ENCODE measurements around the gene CDC23. TPM values are rescaled to one million over a fixed set of nuclear protein-coding genes. Genes with fewer than 3 reads are reported as not detected.
A peak's percentile ranks its signal among the peaks of the same experiment; 100 is the strongest.

Gene CDC23
- total and polyA plus RNA-seq, 2 of the 8 experiments (the other 6 are each of a cell fraction or from before 2014, with no cell fraction given): 32.6 to 45.7 TPM

DNA sequence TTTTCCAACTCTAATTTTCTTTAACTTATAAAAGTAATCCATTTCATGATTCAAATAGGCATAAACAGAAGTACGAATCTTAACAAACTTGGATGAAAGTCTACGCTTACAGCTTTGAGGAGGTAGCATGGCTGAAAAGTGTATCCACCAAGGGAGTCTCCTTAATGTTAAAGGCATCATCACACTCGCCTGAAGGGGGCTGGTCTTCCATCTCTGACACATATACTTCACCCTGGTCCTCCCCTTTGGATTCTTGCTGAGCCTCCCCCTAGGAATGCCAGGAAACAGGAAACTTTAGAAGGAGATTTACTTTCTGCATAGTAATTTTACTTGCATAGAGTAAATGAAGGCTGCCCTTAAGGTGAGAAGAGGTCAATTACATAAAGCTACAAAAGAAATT, 63.6 kb downstream of the CDC23 start:
- Histone ChIP-seq H2BK120ac (replicated peaks; ENCODE audit: low read depth, low read length) (no peak overlapping the region), H3K23ac (ENCODE audit: insufficient read length) (no peak overlapping the region), H3K9ac (replicated peaks in 1 of 4; ENCODE audit: extremely low read depth in 1 of 4, low read depth in 3 of 4, low read length in 3 of 4) (no peak overlapping the region), H3K36me3 (ENCODE audit: control insufficient read depth in 2 of 4, insufficient read depth in 4 of 4, low read length in 3 of 4) (no peaks in the 10 kb centered on the region), H3K56ac (replicated peaks; ENCODE audit: insufficient read length, low read depth, low read length) (no peak overlapping the region), H3K79me1 (ENCODE audit: low read depth, low read length) (no peaks in the 10 kb centered on the region), H3K79me2 (ENCODE audit: control insufficient read depth in 1 of 2, insufficient read depth in 2 of 2, low read length in 2 of 2) (no peaks in the 10 kb centered on the region), H2BK12ac (ENCODE audit: low read depth, low read length) (no peak overlapping the region), H3K14ac (ENCODE audit: insufficient read length) (no peak overlapping the region), H2BK20ac (ENCODE audit: low read length) (no peak overlapping the region), H3K18ac (ENCODE audit: extremely low read depth, low read length) (no peak overlapping the region), H4K91ac (replicated peaks; ENCODE audit: insufficient read length, low read length) (no peak overlapping the region), H2AFZ (ENCODE audit: low read length) (no peak overlapping the region), H3K23me2 (ENCODE audit: low read depth, low read length) (no peaks in the 10 kb centered on the region), H3K4me2 (ENCODE audit: insufficient read depth in 1 of 2, low read depth in 2 of 2, low read length in 2 of 2) (no peak overlapping the region), H2AK5ac (ENCODE audit: low read depth, low read length) (no peak overlapping the region), H2BK15ac (ENCODE audit: low read length) (no peak overlapping the region), H4K20me1 (replicated peaks in 1 of 2; ENCODE audit: control insufficient read depth in 1 of 2, insufficient read depth in 2 of 2, low read length in 2 of 2) (no peaks in the 10 kb centered on the region), H4K8ac (ENCODE audit: extremely low read depth, insufficient read depth, low read length) (no peak overlapping the region), H3K9me3 (ENCODE audit: insufficient read depth in 2 of 2, low read depth in 1 of 2, low read length in 1 of 2) (no peaks in the 10 kb centered on the region), H3K4me1 (replicated peaks in 1 of 4; ENCODE audit: control insufficient read depth in 3 of 4, insufficient read depth in 4 of 4, low read length in 3 of 4) (no peaks in the 10 kb centered on the region), H4K5ac (ENCODE audit: insufficient read length, low read depth, low read length) (no peak overlapping the region), H3K27ac (ENCODE audit: low read depth, low read length) (no peak overlapping the region), H2BK5ac (ENCODE audit: low read depth, low read length) (no peak overlapping the region), H3K4ac (replicated peaks; ENCODE audit: insufficient read length, low read depth, low read length) (no peak overlapping the region), H3K4me3 (ENCODE audit: extremely low read depth in 1 of 4, insufficient read depth in 2 of 4, low read depth in 3 of 4, low read length in 4 of 4) (no peak overlapping the region), H3K27me3 (replicated peaks in 1 of 4; ENCODE audit: control insufficient read depth in 3 of 4, extremely low read depth in 1 of 4, insufficient read depth in 3 of 4, low read length in 3 of 4) (no peaks in the 10 kb centered on the region)
- TF ChIP-seq, protein P1, sequence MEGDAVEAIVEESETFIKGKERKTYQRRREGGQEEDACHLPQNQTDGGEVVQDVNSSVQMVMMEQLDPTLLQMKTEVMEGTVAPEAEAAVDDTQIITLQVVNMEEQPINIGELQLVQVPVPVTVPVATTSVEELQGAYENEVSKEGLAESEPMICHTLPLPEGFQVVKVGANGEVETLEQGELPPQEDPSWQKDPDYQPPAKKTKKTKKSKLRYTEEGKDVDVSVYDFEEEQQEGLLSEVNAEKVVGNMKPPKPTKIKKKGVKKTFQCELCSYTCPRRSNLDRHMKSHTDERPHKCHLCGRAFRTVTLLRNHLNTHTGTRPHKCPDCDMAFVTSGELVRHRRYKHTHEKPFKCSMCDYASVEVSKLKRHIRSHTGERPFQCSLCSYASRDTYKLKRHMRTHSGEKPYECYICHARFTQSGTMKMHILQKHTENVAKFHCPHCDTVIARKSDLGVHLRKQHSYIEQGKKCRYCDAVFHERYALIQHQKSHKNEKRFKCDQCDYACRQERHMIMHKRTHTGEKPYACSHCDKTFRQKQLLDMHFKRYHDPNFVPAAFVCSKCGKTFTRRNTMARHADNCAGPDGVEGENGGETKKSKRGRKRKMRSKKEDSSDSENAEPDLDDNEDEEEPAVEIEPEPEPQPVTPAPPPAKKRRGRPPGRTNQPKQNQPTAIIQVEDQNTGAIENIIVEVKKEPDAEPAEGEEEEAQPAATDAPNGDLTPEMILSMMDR (IDR thresholded peaks at IDR 0.05; ENCODE audit: control extremely low read depth in 1 of 3, insufficient read depth in 1 of 3, low read depth in 1 of 3, low read length in 3 of 3): peak in 1 of 3 experiments; percentile 19; a peak in 1 of 4 replicates
- TF ChIP-seq KDM4A (IDR thresholded peaks at IDR 0.05; ENCODE audit: low read depth, low read length, severe bottlenecking): no peak
- no peak for TF ChIP-seq NRF1 (IDR thresholded peaks at IDR 0.05; ENCODE audit: low read depth, low read length)
- TF ChIP-seq BCL11A (IDR thresholded peaks at IDR 0.05; ENCODE audit: low read depth in 2 of 2, low read length in 2 of 2): no peak
- no peak for TF ChIP-seq POLR2AphosphoS5 (IDR thresholded peaks at IDR 0.05; ENCODE audit: low read depth, low read length)
- POLR2A ChIA-PET (ENCODE audit: partially characterized antibody): interaction anchor here (0.6 to 0.9 kb wide), 2 partner anchors 8 to 944 kb away, joined by 3 read pairs; no protein-coding TSS in a partner anchor
- 48% methylated on average over 3 of the region's 3 CpGs; no CpG with 5 or more reads in 1 of the 2 experiments for WGBS, 2 experiments (ENCODE audit: extremely low coverage in 1 of 2, insufficient coverage in 1 of 2, insufficient read length in 1 of 2, insufficient replicate concordance in 2 of 2, low coverage in 1 of 2, low lambda C conversion rate in 2 of 2, missing lambda C conversion rate in 1 of 2)
- CTCF ChIA-PET (ENCODE audit: partially characterized antibody): interaction anchor here (0.5 to 3.1 kb wide), 9 partner anchors 9 to 255 kb away, joined by 3 to 24 read pairs (median 5); no protein-coding TSS in a partner anchor
- FAIRE-seq (no peak), DNase-seq (ENCODE audit: low read depth in 1 of 2, low spot score in 2 of 2) (no peak)
